ENCODE results near the gene TLN1. TPM values are rescaled to one million over a fixed set of nuclear protein-coding genes. Genes with fewer than 3 reads are reported as not detected.

Gene TLN1
- total and polyA plus RNA-seq, 8 donors = 64.5 to 141 (median 81.0) TPM

DNA sequence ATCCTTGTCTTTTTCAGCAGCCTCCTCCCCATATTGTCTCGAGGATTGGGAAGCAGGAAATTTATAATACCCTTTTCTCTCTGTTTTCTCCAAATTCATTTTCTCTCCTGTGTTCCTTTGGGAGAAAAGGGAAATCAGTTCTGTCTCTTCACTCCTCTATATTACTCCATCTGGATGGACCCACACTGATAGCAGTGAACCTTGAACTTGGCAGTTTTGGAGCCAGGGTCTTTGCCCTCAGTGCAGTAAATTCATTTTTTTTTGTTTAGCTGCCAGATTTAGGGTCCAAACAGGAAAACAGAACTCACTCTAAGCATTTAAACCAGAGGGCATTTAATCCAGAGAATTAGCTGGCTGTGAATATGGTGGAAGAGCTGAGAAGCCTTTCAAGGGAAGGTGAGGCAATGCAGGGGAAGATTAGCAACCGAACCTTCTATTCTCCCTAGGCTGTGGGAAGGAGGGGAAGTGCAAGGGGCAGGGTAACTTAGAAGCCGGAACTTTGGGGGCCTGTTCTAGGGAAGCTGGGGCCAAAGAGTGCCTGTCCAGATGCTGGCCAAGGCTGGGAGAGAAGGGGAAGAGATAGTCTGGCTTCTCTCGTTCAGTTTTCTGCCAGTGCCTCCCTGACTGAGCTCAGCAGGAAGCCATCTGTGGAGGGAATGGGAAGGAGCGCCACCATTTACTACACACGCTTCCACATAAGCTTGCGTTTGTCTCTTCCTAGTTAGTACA, 43.1 kb upstream of the TLN1 start:
- peak in 1 of 4 donors; percentile 5 for ATAC-seq
- H3K27ac ChIP-seq = no peak overlapping the region

GRCh38 chr9:35771943-35772342, 39.9 kb upstream of the TLN1 start:
- 34 to 42% methylated on average over 3 of the region's 3 CpGs for WGBS, 2 donors
- Histone ChIP-seq H3K27ac (peak overlapping the region in 2 of 4 donors; percentile 70 to 80), H3K36me3 (no peaks in the 10 kb centered on the region), H3K27me3 (no peaks in the 10 kb centered on the region), H3K9me3 (no peaks in the 10 kb centered on the region), H3K4me3 (no peak overlapping the region), H3K4me1 (peaks cover 12 to 25% (median 19%) of the 10 kb centered on the region in 3 donors)
- DNase-seq = no peak
- TF ChIP-seq, protein P1, sequence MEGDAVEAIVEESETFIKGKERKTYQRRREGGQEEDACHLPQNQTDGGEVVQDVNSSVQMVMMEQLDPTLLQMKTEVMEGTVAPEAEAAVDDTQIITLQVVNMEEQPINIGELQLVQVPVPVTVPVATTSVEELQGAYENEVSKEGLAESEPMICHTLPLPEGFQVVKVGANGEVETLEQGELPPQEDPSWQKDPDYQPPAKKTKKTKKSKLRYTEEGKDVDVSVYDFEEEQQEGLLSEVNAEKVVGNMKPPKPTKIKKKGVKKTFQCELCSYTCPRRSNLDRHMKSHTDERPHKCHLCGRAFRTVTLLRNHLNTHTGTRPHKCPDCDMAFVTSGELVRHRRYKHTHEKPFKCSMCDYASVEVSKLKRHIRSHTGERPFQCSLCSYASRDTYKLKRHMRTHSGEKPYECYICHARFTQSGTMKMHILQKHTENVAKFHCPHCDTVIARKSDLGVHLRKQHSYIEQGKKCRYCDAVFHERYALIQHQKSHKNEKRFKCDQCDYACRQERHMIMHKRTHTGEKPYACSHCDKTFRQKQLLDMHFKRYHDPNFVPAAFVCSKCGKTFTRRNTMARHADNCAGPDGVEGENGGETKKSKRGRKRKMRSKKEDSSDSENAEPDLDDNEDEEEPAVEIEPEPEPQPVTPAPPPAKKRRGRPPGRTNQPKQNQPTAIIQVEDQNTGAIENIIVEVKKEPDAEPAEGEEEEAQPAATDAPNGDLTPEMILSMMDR (IDR thresholded peaks at IDR 0.05) = no peak
- ATAC-seq = peak; percentile 57 to 71 (median 64)
- no peak for FAIRE-seq
- intact Hi-C loops (cut with DNase I) = no loop called here

More for the DNA sequence above, 43.1 kb upstream of the TLN1 start:
- no peak overlapping the region for H3K4me3 ChIP-seq
- no peaks in the 10 kb centered on the region for H3K27me3 ChIP-seq
- H3K36me3 ChIP-seq = no peaks in the 10 kb centered on the region
- WGBS, 2 donors = 81 to 84% methylated on average over 7 of the region's 7 CpGs
- no peak for FAIRE-seq
- peaks cover 12 to 25% (median 19%) of the 10 kb centered on the region in 3 donors for H3K4me1 ChIP-seq
- no peaks in the 10 kb centered on the region for H3K9me3 ChIP-seq
- TF ChIP-seq, protein P1 (IDR thresholded peaks at IDR 0.05) = no peak
- no peak for DNase-seq
- intact Hi-C loops (cut with DNase I) = no loop called here

- intact Hi-C loops (cut with DNase I) = no loop called here
- Histone ChIP-seq H3K4me3 (peak overlapping the region in 1 of 4 donors; percentile 2), H3K27ac (peak overlapping the region; percentile 28 to 80 (median 58)), H3K4me1 (peaks cover 12 to 25% (median 19%) of the 10 kb centered on the region in 3 donors), H3K27me3 (no peaks in the 10 kb centered on the region), H3K9me3 (no peaks in the 10 kb centered on the region), H3K36me3 (no peaks in the 10 kb centered on the region)
- FAIRE-seq (peak; percentile 5), ATAC-seq (peak; percentile 80 to 89 (median 86)), DNase-seq (peak in 4 of 6 donors; percentile 37 to 72 (median 67))
- TF ChIP-seq, protein P1 (IDR thresholded peaks at IDR 0.05) = no peak
- 0 to 3% methylated on average over 1 of the region's 1 CpG for WGBS, 2 donors
These were observed 39.5 kb upstream of the TLN1 start for GRCh38 chr9:35771534-35771933.

GRCh38 chr9:35771075-35771433, 39.1 kb upstream of the TLN1 start:
- Histone ChIP-seq H3K27me3 (no peaks in the 10 kb centered on the region), H3K9me3 (no peaks in the 10 kb centered on the region), H3K36me3 (no peaks in the 10 kb centered on the region), H3K4me3 (peak overlapping the region in 1 of 4 donors; percentile 2), H3K4me1 (peaks cover 12 to 25% (median 19%) of the 10 kb centered on the region in 3 donors), H3K27ac (peak overlapping the region; percentile 28 to 80 (median 58))
- DNase-seq (peak in 1 of 6 donors; percentile 39), FAIRE-seq (no peak), ATAC-seq (peak; percentile 66 to 82 (median 74))
- intact Hi-C loops (cut with DNase I) = no loop called here
- 4% methylated on average over 4 of the region's 4 CpGs for WGBS, 2 donors
- TF ChIP-seq, protein P1 (IDR thresholded peaks at IDR 0.05) = no peak

GRCh38 chr9:35769763-35770162, 37.8 kb upstream of the TLN1 start:
- intact Hi-C loops (cut with DNase I) = no loop called here
- DNase-seq (no peak), FAIRE-seq (no peak), ATAC-seq (no peak)
- 95 to 98% methylated on average over 1 of the region's 1 CpG for WGBS, 2 donors
- Histone ChIP-seq H3K36me3 (no peaks in the 10 kb centered on the region), H3K27me3 (no peaks in the 10 kb centered on the region), H3K4me1 (peaks cover 12 to 25% (median 19%) of the 10 kb centered on the region in 3 donors), H3K9me3 (no peaks in the 10 kb centered on the region), H3K4me3 (no peak overlapping the region), H3K27ac (no peak overlapping the region)
- TF ChIP-seq, protein P1 (IDR thresholded peaks at IDR 0.05) = no peak
